ENCODE results near the gene EXOSC10.
"Not testable (repeated sequence)": the region's sequence is repeated elsewhere in the genome, so short reads cannot be mapped to it uniquely, and the experiment has no call there.

EXOSC10 gene

DNA sequence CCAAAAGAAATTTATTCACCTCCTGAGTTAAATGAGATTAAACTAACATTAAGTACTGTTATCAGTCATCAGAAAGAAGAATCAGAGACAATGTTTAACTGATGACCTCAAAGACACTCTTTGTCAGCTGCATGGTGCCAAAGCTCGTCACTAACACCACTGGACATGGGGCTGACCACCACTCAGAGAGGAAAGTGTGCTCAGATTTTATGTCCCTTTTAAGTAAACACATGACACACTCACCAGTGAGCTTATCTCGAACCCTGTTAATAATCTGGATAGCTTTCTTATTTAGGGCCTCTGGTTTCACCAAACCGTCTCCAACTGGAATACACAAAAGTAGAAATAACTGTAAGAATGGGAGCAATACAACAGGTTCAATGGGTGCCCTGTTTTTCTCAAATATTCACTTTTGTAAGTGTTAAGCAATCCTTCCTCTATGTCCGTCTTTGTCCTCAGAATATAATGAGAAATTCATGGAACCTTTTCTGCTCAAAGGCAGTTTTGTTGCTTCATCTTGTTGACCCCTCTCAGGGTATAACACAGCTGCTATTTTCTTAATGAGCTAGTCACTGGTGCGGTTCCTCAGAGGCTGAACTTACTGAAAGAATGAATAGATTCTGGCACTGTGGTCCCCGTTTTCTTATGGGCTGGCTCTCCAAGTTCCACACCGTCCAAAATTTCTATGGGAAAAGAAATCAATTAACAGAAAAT is 9.5 kb upstream of the EXOSC10 start:
- DNase-seq (ENCODE audit: low spot score) = no peak

GRCh38 chr1:11107599-11107998 is 7.9 kb upstream of the EXOSC10 start:
- no peak for DNase-seq (ENCODE audit: low spot score)

DNA sequence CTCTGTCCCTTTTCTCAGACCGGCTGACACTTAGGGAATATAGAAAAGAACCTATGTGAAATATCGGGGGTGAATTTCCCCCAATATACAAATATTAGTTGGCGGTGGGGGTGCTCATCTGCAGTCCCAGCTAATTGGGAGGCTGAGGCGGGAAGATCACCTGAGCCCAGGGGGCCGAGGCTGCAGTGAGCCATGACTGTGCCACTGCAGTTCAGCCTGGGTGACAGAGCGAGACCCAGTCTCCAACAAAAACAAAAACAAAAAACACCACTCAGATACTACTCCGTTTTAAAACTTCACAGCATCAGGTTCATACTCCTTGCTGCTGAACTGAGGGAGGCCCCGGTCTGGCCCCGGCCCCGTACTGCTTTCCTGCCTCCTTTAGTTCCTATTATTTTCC is 5.9 kb upstream of the EXOSC10 start:
- no peak for DNase-seq (ENCODE audit: low spot score)

- DNase-seq (ENCODE audit: low spot score) = no peak
Observed at GRCh38 chr1:11101347-11101746, 1.7 kb upstream of the EXOSC10 start.

- DNase-seq (ENCODE audit: low spot score) = not testable (repeated sequence)
Observed at GRCh38 chr1:11100806-11101205, 1.1 kb upstream of the EXOSC10 start.

DNA sequence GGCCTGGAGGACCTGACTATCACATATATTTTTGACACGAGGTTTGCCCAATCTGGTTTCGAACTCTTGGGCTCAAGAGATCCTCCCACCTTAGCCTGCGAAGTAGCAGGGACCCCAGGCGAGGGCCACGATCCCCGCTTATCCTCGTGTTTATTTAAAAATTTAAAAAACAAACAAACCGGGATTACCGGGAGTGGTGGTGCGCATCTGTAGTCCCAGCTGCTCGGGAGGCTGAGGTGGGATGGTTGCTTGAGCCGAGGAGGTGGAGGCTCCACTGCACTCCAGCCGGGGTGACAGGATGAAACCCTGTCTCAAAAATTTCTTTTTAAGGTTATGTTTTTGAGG is 452 bp upstream of the EXOSC10 start:
- no peak for DNase-seq (ENCODE audit: low spot score)

DNA sequence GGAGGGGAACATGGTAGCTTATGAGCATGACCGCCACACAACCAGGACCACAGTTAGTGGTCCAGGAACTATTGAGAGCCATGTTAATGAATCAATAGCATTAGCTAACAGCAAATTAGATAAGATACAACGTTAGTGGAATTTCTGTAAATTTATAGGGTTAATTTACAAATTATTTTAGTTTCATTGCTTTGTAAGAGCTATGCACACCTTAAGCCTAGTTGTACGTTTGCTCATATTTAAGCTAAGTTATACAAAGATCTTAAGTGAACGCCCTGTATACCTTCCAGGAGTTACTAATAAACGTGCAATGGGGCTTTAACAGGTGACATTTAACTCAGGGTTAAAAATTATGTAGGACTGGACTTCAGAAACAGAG is 749 bp downstream of the EXOSC10 start:
- no peak for DNase-seq (ENCODE audit: low spot score)

- not testable (repeated sequence) for DNase-seq (ENCODE audit: low spot score)
Observed at GRCh38 chr1:11083784-11084183, 15.9 kb downstream of the EXOSC10 start.

DNA sequence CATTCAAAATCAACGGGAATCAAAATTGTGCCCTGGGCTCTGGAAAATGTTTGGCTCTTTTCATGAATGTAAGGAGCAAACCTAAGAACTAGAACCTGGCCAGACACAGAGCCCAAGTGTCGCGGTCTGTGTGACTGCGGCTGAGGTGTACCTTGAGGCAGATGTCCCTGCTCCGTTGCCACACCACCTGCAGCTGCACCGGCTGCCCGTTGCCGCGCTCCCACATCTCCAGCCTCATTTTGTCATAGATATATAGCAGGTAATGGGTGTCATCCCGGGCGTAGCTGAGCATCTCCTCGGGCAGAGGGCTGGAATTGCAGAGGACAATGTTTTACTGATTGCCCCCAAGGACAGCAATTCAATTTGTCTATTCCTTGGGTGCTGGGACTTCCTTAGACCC is 18.7 kb downstream of the EXOSC10 start:
- no peak for DNase-seq (ENCODE audit: low spot score)

DNA sequence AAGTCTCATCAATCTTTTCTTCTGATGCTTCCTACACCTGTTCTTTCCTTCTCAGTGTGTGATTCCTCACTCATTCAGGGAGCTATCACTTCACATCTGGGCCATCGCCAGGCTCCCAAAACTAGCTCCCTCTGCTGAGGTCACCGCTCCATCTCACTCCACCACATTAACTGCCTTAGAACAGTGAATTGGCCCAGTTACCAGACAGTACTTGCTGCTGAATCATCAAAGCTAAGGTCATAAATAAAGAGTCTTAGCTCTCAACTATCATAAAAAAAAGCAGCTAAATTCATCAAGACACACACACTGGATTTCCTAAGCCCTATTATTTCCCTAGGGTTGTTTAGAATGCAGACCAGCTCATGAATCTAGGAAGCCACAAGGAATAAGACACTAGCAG is 21.0 kb downstream of the EXOSC10 start:
- peak; percentile 49 for DNase-seq (ENCODE audit: low spot score)

DNA sequence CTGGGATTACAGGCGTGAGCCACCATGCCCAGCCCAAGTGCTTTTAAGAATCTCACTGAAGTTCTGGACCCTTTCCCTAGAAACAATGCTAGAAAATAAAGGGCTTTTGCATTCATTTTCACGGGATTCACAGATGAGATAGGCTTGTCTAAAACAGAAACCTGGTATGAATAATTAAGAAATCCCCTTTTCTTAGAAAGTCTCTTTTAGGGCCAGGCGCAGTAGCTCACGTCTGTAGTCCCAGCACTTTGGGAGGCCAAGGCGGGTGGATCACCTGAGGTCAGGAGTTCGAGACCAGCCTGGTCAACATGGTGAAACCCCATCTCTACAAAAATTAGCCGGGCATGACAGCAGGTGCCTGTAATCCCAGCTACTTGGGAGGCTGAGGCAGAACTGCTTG is 26.3 kb downstream of the EXOSC10 start:
- not testable (repeated sequence) for DNase-seq (ENCODE audit: low spot score)

GRCh38 chr1:11072216-11072917 is 27.3 kb downstream of the EXOSC10 start:
- DNase-seq (ENCODE audit: low spot score) = no peak

DNA sequence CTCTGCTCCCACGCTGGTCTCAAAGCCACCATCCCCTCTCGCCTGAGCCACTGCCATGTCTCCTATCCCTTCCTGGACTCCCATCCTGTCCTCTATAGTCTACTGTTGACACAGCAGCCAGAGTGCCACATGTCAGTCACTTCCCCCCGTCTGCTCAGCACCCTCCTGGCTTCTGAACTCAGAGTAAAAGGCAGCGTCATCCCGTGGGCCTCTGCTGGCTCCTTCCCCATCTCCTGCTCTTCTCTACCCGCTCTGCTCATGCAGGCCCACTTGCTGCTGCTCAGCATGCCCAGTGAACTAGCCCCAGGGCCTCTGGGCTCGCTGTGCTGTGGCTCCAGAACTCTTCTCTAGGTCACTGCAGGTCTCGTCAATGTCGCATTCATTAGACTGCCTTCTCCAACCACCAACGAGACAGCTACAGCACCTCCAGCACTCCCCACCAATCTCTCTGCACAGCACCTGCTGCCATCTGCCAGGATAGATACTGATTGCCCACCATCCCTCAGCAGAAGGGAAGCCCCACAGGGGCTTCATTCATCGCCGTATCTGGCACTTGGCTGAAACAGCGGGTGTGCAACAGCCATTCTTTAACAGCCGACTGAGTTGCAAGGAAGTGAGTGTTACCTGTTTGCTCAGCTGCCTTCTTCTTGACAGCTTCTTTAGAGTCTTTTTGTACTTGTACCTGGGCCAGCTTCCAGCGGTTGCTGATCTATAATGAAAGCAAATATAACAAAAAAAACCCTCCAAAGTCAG is 28.0 kb downstream of the EXOSC10 start:
- no peak for DNase-seq (ENCODE audit: low spot score)

DNA sequence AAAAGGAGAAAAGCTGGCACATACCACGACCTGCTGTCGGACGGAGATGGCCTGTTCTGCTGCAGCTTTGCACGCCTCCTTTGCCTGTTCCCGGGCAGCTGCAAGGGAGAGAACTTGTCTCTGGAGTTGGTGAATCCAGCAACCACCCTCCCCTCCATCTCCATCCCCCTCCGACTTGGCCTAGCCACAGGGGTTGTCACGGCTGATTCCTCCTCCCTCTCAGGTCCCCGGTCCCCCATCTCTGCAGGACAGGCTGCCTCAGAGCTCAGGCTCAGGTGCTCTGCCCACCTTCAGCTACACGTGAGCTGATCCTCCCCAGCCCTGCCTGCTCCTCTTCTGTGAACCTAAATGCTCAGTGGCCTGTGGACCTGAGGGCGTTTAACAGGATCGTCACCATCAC is 28.8 kb downstream of the EXOSC10 start:
- no peak for DNase-seq (ENCODE audit: low spot score)

DNA sequence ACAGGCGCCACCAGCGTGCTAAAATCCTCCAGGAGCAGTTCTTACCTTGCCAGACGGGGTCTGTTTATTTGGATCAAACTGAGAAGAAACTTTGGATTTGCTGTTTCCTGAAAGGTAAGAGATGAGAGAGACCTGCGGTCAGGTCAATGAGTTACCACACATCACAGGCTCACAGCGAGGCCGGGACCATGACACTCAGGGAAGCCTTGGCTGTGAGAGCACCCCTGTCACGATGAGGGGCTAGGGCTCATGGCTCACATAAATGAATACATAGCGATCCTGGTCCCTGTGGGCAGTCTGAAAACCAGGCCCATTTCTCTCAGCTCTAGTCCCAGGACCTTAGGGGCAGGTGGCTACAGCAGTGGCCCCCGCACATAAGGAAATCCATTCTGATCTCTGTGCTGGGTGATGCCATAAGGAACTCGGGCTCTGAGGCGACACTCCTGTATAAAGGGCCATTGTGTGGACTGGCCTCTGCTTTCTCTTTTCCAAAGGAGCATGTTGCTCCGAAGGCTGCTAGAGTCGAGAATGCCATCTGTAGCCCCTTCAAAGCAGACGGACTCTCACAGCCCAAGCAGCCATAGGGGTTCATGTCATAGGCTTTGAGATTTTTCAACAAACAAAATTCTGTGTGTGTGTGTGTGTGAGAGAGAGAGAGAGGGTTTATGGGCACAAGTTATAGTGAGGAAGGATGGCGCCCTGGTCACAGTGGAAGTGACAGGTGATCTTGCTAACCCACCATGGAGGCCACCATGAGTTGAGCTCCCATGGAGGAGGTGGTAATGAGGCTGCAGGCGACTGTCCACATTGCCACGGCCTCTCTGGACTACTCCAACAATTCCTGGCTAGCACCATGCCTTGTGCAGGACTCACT is 30.8 kb downstream of the EXOSC10 start:
- no peak for DNase-seq (ENCODE audit: low spot score)

DNA sequence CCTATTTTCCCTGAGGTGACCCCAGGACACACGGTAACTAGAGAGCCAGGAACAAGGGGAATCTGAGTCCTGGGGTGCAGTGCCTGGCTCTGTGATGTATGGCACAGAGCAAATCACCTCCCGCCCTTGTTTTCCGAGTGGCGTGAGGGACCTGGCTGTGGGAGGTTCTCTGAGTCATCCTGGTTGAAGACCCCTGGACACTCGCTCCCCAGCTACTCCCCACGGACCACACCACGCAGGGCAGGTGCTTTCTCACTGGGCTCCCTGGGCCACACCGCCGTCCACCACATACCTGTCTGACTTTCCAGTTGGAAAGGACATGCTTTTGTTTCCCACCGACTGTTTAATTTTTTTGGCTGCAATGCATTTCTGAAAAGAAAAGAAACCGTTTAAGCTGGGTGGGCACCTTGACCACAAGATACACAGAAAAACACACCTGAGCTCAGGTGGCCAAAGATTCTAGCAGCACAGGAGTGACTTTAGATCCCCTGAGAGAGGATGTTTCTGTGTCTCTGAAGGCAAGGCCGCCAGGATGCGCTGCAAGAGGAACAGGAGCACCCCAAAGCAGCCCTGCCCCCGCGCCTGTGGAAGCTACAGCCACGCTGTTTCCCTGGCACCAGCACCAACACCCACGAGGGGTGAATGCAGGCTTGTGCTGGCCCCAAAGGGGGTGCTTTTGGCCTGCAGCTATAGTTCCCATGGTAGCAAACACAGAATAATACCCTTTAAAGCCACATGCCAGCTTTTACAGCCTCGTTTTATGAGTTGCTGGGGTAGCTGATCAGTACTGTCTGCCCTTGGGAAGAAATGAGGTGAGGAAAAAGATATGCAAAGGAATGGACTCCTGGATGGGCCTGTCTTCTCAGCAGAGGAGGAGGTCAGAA is 31.7 kb downstream of the EXOSC10 start:
- DNase-seq (ENCODE audit: low spot score) = no peak

DNA sequence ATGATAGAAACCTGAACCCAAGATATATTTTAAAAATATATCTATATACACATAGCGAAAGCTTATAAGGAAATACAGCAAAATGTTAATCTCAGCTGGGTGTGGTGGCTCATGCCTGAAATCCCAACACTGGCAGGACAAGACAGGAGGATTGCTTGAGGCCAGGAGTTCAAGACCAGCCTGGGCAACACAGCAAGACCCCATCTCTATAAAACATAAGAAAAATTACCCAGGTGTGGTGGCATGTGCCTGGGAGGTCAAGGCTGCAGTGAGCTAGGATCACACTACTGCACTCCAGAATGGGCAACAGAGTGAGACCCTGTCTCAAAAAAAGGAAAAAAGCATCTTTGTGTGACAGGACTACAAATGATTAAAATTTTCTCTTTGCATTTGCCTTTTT is 33.9 kb downstream of the EXOSC10 start:
- no peak for DNase-seq (ENCODE audit: low spot score)

- no peak for DNase-seq (ENCODE audit: low spot score)
Observed at GRCh38 chr1:11064942-11065341, 34.7 kb downstream of the EXOSC10 start.

DNA sequence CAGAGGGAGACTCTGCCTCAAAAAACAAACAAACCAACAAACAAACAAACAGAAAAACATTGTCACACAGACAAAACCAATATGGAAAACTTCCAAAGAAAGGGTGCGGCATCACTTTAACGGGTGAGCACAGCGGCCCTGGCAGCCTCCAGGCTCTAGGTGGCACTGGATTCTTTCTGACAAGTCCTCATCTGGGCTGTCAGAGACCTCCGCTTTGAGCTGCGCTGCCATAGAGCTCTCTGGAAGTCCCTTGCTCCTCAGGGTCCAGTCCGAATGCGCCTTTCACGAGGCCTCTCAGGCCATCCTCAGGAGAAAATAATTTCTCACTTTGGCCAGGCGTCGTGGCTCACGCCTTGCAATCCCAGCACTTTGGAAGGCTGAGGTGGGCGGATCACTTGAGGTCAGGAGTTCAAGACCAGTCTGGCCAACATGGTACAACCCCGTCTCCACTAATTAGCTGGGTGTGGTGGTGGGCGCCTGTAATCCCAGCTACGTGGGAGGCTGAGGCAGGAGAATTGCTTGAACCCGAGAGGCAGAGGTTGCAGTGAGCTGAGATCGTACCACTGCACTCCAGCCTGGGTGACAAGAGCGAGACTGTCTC is 35.6 kb downstream of the EXOSC10 start:
- DNase-seq (ENCODE audit: low spot score) = not testable (repeated sequence)

DNA sequence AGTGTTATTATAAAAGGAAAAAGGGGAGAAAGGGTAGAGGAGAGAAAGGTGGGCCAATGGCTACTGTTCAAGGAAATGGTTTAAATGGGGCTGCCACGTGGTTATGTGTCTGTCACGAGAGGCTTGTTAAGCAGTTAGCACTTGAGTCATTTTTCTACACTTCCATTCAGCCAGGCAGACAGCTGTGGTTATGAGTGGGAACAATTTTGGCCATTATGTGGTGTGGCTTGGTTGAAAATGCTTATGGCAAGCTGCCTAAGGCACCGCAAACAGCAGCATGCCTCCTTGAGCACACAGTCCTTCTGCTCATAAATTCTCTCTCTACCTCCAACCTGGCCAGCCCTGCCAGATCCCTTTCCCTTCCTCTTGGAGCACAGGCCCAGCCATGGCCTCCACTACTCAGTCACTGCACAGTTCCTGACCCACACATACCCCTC is 36.7 kb downstream of the EXOSC10 start:
- peak; percentile 79 for DNase-seq (ENCODE audit: low spot score)
